AG09319 (cell line): ENCODE data around the gene SCN2A.
A peak's percentile ranks its signal among the peaks of the same experiment; 100 is the strongest.

Experiments
- DNase-seq: peaks from one replicate; pipeline ENCODE4 v3.0.0-alpha.2; 2010; ENCODE audit warnings: low read depth; ENCODE audit errors: extremely low read depth
- CTCF ChIP-seq: IDR thresholded peaks from 2 replicates; pipeline ENCODE4 v1.5.1; 2011; ENCODE audit warnings: low read depth, mild to moderate bottlenecking, inconsistent platforms, low read length, moderate library complexity

SCN2A gene

GRCh38 chr2:165432234-165432966, 193.2 kb downstream of the SCN2A start:
- DNase-seq = no peak
- TF ChIP-seq CTCF = no peak

- DNase-seq = no peak
- no peak for TF ChIP-seq CTCF
These were observed 195.8 kb downstream of the SCN2A start for GRCh38 chr2:165434865-165435496.

- TF ChIP-seq CTCF = no peak
- DNase-seq = no peak
These were observed 196.4 kb downstream of the SCN2A start for GRCh38 chr2:165435611-165436010.

GRCh38 chr2:165436559-165436958, 197.3 kb downstream of the SCN2A start:
- no peak for DNase-seq
- no peak for TF ChIP-seq CTCF

GRCh38 chr2:165440367-165440766, 201.2 kb downstream of the SCN2A start:
- DNase-seq = peak; percentile 83
- TF ChIP-seq CTCF = no peak
